Pancreas (tissue), 10 donors: ENCODE data around the gene FOXP4. TPM values are rescaled to one million over a fixed set of nuclear protein-coding genes. Genes with fewer than 3 reads are reported as not detected.
A peak's percentile ranks its signal among the peaks of the same experiment; 100 is the strongest.

Experiments
- ATAC-seq, 4 donors: fragments of 200-7000 bp; cut with Tn5 transposase; one replicate each; pipeline versions ENCODE4 v1.8.0 to v1.9.1; 2020; ENCODE audit warnings: mild to moderate bottlenecking in 4 of 4, moderate library complexity in 4 of 4
- DNase-seq, 6 donors: peaks; one replicate each; pipeline ENCODE4 v3.0.0-alpha.2; 2020
- FAIRE-seq: peaks from 2 replicates; lab custom pipeline; 2012; peaks lifted over from hg19 to GRCh38; lab: Jason Lieb, UNC
- H3K27ac ChIP-seq, 4 donors: fragments of 200-600 bp; sonication (generic); 1 replicate in 3 of 4; 2 replicates in 1 of 4; pipeline versions ENCODE4 v1.5.0 to v1.8.0; 2020
- H3K27me3 ChIP-seq, 4 donors: fragments of 200-600 bp; one replicate each; pipeline ENCODE4 v1.8.0; 2021
- H3K36me3 ChIP-seq, 3 donors: fragments of 200-600 bp; sonication (generic) in 1 of 3; one replicate each; pipeline versions ENCODE4 v1.5.0 to v1.8.0; 2020 to 2021
- H3K4me1 ChIP-seq, 3 donors: fragments of 200-600 bp; one replicate each; pipeline ENCODE4 v1.8.0; 2021
- H3K4me3 ChIP-seq, 4 donors: fragments of 200-600 bp; sonication (generic) in 2 of 4; one replicate each; pipeline versions ENCODE4 v1.5.0 to v1.8.0; 2020 to 2021
- H3K9me3 ChIP-seq, 4 donors: fragments of 200-600 bp; one replicate each; pipeline ENCODE4 v1.8.0; 2021
- CTCF ChIP-seq, 4 donors: fragments of 200-600 bp; sonication (generic) in 3 of 4; IDR thresholded peaks; one replicate each; pipeline versions ENCODE4 v1.5.0 to v1.8.0; 2021; ENCODE audit warnings: antibody characterized with exemption in 4 of 4
- WGBS, 2 donors: extraction: QIAGEN DNeasy Blood & Tissue Kit; methylation state at CpG; one replicate each; pipeline ENCODE4 v1.1.7; 2013; 5-methylcytosine and 5-hydroxymethylcytosine counted together
- intact Hi-C, 3 donors: fragments of 100-400 bp; cut with DNase I; formaldehyde crosslinking; loops; one replicate each; pipeline versions ENCODE4 v1.11.1 to v1.14.2; 2022
- polyA plus RNA-seq, 2 donors: library from polyadenylated mRNA; stranded (reverse); fragments of 200-250 nt; gene quantifications; one replicate each; pipeline ENCODE4 v1.2.3, GENCODE V29; 2013
- total RNA-seq, 6 donors: library from RNA; stranded (reverse); fragmentation: NEBNext Ultra II Directional in 4 of 6; extraction: Animal tissue kit (Norgen Biotek cat#: 25700) in 4 of 6; gene quantifications; one replicate each; pipeline versions ENCODE4 v1.2.1 to v1.2.4, GENCODE V29; 2021 to 2023
- donor health status: healthy with polysubstance abuse.
- donor health status: DM: no; HTN: no; CAD: no; lungs with moderate emphysema.
- donor health status: DM: no; HTN: no; CAD: no.
- donor health status: control.
- donor health status: control.
- donor health status: Bipolar disorder and iron deficiency.
- donor health status: DM: yes; HTN: yes; CAD: no.
- donor health status: DM: no; HTN: no; CAD: no.
- donor health status: DM: no; HTN: no; CAD: no.
- donor health status: DM: yes; HTN: yes; CAD: no.

The FOXP4 gene
- total and polyA plus RNA-seq, 8 donors: 23.1 to 29.3 (median 26.3) TPM

- peaks cover 4 to 10% (median 10%) of the 10 kb centered on the region in 3 donors for H3K4me1 ChIP-seq
- no peak overlapping the region for H3K4me3 ChIP-seq
- peak overlapping the region in 3 of 4 donors; percentile 54 to 63 (median 55) for H3K27ac ChIP-seq
- peak; percentile 86 to 96 (median 90) for DNase-seq
- H3K9me3 ChIP-seq: no peaks in the 10 kb centered on the region
- H3K36me3 ChIP-seq: no peaks in the 10 kb centered on the region
- no peaks in the 10 kb centered on the region for H3K27me3 ChIP-seq
- intact Hi-C loops: no loop called here
- WGBS, 2 donors: 18 to 20% methylated on average over 18 of the region's 18 CpGs
- no peak for FAIRE-seq
- peak; percentile 94 to 97 (median 95) for ATAC-seq
- TF ChIP-seq CTCF (IDR thresholded peaks at IDR 0.05): no peak
Measured at GRCh38 chr6:41536795-41537758, 9.1 kb upstream of the FOXP4 start.

- WGBS, 2 donors: 86 to 91% methylated on average over 2 of the region's 2 CpGs
- intact Hi-C loops: no loop called here
- peak in 1 of 4 donors; percentile 34 for ATAC-seq
- Histone ChIP-seq H3K27ac (no peak overlapping the region), H3K4me1 (peaks cover 4 to 10% (median 10%) of the 10 kb centered on the region in 3 donors), H3K27me3 (no peaks in the 10 kb centered on the region), H3K36me3 (no peaks in the 10 kb centered on the region), H3K9me3 (no peaks in the 10 kb centered on the region), H3K4me3 (no peak overlapping the region)
- no peak for DNase-seq
- no peak for FAIRE-seq
- TF ChIP-seq CTCF (IDR thresholded peaks at IDR 0.05): no peak
Measured at GRCh38 chr6:41538556-41539182, 7.5 kb upstream of the FOXP4 start.

- H3K36me3 ChIP-seq: no peaks in the 10 kb centered on the region
- no peak for FAIRE-seq
- no peak for TF ChIP-seq CTCF (IDR thresholded peaks at IDR 0.05)
Measured at GRCh38 chr6:41539204-41539603, 7.0 kb upstream of the FOXP4 start.

GRCh38 chr6:41541364-41541763 lies 4.8 kb upstream of the FOXP4 start:
- FAIRE-seq (no peak), DNase-seq (no peak), ATAC-seq (no peak)
- intact Hi-C loops: no loop called here
- peaks cover 4 to 15% (median 9%) of the 10 kb centered on the region in 3 donors for H3K4me1 ChIP-seq
- no peaks in the 10 kb centered on the region for H3K9me3 ChIP-seq
- no peak overlapping the region for H3K4me3 ChIP-seq
- no peaks in the 10 kb centered on the region for H3K36me3 ChIP-seq
- no peak overlapping the region for H3K27ac ChIP-seq
- no peaks in the 10 kb centered on the region for H3K27me3 ChIP-seq
- WGBS, 2 donors: 86 to 93% methylated on average over 2 of the region's 2 CpGs
- no peak for TF ChIP-seq CTCF (IDR thresholded peaks at IDR 0.05)

More at GRCh38 chr6:41539204-41539603, 7.0 kb upstream of the FOXP4 start:
- ATAC-seq: no peak
- intact Hi-C loops: no loop called here
- no peaks in the 10 kb centered on the region for H3K9me3 ChIP-seq
- H3K27ac ChIP-seq: no peak overlapping the region
- no peak for DNase-seq
- peaks cover 4 to 10% (median 10%) of the 10 kb centered on the region in 3 donors for H3K4me1 ChIP-seq
- H3K27me3 ChIP-seq: no peaks in the 10 kb centered on the region
- no peak overlapping the region for H3K4me3 ChIP-seq
